ENCODE measurements around the gene ALDH2. TPM values are rescaled to one million over a fixed set of nuclear protein-coding genes. Genes with fewer than 3 reads are reported as not detected.
A peak's percentile ranks its signal among the peaks of the same experiment; 100 is the strongest.
"Not testable (repeated sequence)": the region's sequence is repeated elsewhere in the genome, so short reads cannot be mapped to it uniquely, and the experiment has no call there.

ALDH2 gene
- 1 to 10 TPM; 2.6 to 8.2 (median 3.8) TPM for total RNA-seq
- total RNA-seq (2013): 8.6 TPM

DNA sequence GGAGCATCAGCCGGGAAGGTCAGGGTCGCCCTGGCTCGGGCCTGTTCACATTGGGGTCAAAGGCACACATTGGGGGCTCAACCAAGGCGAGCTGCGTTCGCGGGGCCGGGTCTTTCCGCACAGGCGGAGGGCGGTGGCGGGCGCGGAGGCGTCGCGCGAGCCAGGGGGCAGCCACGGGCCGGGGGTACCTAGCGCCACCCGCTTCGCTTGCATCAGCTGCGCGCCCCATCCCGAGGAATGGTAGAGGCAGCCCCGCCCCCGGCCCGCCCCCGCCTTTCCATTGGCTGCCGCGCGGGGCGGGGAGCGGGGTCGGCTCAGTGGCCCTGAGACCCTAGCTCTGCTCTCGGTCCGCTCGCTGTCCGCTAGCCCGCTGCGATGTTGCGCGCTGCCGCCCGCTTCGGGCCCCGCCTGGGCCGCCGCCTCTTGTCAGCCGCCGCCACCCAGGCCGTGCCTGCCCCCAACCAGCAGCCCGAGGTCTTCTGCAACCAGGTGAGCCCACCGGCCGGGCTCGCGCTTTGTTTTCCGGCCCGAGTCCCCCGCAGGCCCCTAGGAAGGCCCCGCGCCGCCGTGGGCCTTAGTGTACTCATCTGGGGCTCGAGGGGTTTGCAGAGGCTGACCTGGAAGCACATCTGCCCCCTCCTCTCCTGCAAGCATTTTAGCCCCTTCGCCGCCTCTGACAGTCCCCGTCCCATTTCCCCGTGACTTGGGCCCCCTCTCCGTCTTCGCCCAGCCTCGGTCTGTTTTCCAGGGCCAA, at the start of gene ALDH2:
Gene ALDH2 (plus strand): TSS at position 326 of the 754 bp plus-strand sequence. CDS start 50 bp downstream, at position 376.
- H3K36me3 Mint-ChIP-seq: no peaks in the 10 kb centered on the region
- intact Hi-C loops (cut with micrococcal nuclease): no loop called here
- peaks cover 35 to 39% of the 10 kb centered on the region in 2 donors for H3K27me3 Mint-ChIP-seq (ENCODE audit: low read depth in 2 of 2)
- H3K4me1 ChIP-seq (ENCODE audit: control insufficient read depth, insufficient read depth, low read length): peaks cover 10% of the 10 kb centered on the region
- H3K4me3 Mint-ChIP-seq: peak within 1 kb of the TSS; percentile 87
- peaks cover 3% of the 10 kb centered on the region for H3K27me3 ChIP-seq (ENCODE audit: control insufficient read depth, insufficient read depth, low read length)
- WGBS (ENCODE audit: insufficient coverage): 1% methylated on average over 73 of the region's 73 CpGs
- no peaks in the 10 kb centered on the region for H3K9me3 ChIP-seq (ENCODE audit: control insufficient read depth, insufficient read depth, low read length)
- peak within 1 kb of the TSS in 1 of 2 donors; percentile 27 for H3K27ac Mint-ChIP-seq
- H3K4me1 Mint-ChIP-seq: peaks cover 17 to 21% of the 10 kb centered on the region in 2 donors
- peak; percentile 49 to 77 (median 59) for ATAC-seq
- H3K36me3 ChIP-seq (ENCODE audit: control insufficient read depth, insufficient read depth, low read length): no peaks in the 10 kb centered on the region
- no peaks in the 10 kb centered on the region for H3K9me3 Mint-ChIP-seq
- peak within 1 kb of the TSS; percentile 32 for H3K4me3 ChIP-seq (ENCODE audit: low read length)
- no peak within 1 kb of the TSS for H3K27ac ChIP-seq (ENCODE audit: low read length)
- TF ChIP-seq, protein P1, sequence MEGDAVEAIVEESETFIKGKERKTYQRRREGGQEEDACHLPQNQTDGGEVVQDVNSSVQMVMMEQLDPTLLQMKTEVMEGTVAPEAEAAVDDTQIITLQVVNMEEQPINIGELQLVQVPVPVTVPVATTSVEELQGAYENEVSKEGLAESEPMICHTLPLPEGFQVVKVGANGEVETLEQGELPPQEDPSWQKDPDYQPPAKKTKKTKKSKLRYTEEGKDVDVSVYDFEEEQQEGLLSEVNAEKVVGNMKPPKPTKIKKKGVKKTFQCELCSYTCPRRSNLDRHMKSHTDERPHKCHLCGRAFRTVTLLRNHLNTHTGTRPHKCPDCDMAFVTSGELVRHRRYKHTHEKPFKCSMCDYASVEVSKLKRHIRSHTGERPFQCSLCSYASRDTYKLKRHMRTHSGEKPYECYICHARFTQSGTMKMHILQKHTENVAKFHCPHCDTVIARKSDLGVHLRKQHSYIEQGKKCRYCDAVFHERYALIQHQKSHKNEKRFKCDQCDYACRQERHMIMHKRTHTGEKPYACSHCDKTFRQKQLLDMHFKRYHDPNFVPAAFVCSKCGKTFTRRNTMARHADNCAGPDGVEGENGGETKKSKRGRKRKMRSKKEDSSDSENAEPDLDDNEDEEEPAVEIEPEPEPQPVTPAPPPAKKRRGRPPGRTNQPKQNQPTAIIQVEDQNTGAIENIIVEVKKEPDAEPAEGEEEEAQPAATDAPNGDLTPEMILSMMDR (IDR thresholded peaks at IDR 0.05): no peak
- peak in 1 of 2 donors; percentile 36 for DNase-seq

GRCh38 chr12:111719316-111719715, 47.4 kb upstream of the ALDH2 start:
- 93% methylated on average over 9 of the region's 10 CpGs for WGBS (ENCODE audit: insufficient coverage)
- intact Hi-C loops (cut with micrococcal nuclease); ATAC-seq; DNase-seq; H3K27ac Mint-ChIP-seq; H3K4me1 ChIP-seq (ENCODE audit: control insufficient read depth, insufficient read depth, low read length); H3K4me3 Mint-ChIP-seq; H3K4me3 ChIP-seq (ENCODE audit: low read length); H3K27me3 ChIP-seq (ENCODE audit: control insufficient read depth, insufficient read depth, low read length); H3K9me3 ChIP-seq (ENCODE audit: control insufficient read depth, insufficient read depth, low read length); H3K27me3 Mint-ChIP-seq (ENCODE audit: low read depth in 2 of 2); H3K9me3 Mint-ChIP-seq; H3K27ac ChIP-seq (ENCODE audit: low read length); H3K4me1 Mint-ChIP-seq; H3K36me3 Mint-ChIP-seq: not testable (repeated sequence)
- H3K36me3 ChIP-seq (ENCODE audit: control insufficient read depth, insufficient read depth, low read length): peaks cover 25% of the 10 kb centered on the region

DNA sequence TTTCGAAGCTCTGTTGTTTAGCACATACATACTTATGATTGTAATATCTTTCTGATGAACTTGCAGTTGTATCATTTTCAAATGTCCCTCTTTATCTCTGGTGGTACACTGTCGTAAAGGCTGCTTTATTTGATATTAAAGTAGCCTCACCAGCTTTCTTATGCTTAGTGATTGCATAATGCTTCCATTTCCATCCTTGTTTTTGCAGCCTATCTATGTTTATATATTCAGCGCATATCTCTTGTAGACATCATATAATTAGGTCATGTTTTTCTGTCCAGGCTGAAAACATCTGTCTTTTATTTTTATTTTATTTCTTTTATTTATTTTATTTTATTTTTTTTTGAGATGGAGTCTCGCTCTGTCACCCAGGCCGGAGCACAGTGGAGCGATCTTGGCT, 46.3 kb upstream of the ALDH2 start:
- TF ChIP-seq, protein P1 (IDR thresholded peaks at IDR 0.05): no peak

GRCh38 chr12:111723646-111724360, 42.9 kb upstream of the ALDH2 start:
- ATAC-seq; H3K9me3 ChIP-seq (ENCODE audit: control insufficient read depth, insufficient read depth, low read length); H3K4me3 Mint-ChIP-seq; H3K4me3 ChIP-seq (ENCODE audit: low read length); H3K36me3 Mint-ChIP-seq; H3K4me1 Mint-ChIP-seq; H3K27me3 Mint-ChIP-seq (ENCODE audit: low read depth in 2 of 2); DNase-seq; H3K27ac ChIP-seq (ENCODE audit: low read length); intact Hi-C loops (cut with micrococcal nuclease); H3K27ac Mint-ChIP-seq; H3K4me1 ChIP-seq (ENCODE audit: control insufficient read depth, insufficient read depth, low read length); H3K9me3 Mint-ChIP-seq; H3K27me3 ChIP-seq (ENCODE audit: control insufficient read depth, insufficient read depth, low read length): not testable (repeated sequence)
- 97% methylated on average over 26 of the region's 46 CpGs for WGBS (ENCODE audit: insufficient coverage)
- H3K36me3 ChIP-seq (ENCODE audit: control insufficient read depth, insufficient read depth, low read length): peaks cover 11% of the 10 kb centered on the region

More for the DNA sequence above, 46.3 kb upstream of the ALDH2 start:
- peaks cover 24% of the 10 kb centered on the region for H3K36me3 ChIP-seq (ENCODE audit: control insufficient read depth, insufficient read depth, low read length)
- no peaks in the 10 kb centered on the region for H3K27me3 ChIP-seq (ENCODE audit: control insufficient read depth, insufficient read depth, low read length)
- Mint-ChIP-seq H3K4me3 (no peak overlapping the region), H3K27ac (no peak overlapping the region), H3K4me1 (no peaks in the 10 kb centered on the region), H3K27me3 (ENCODE audit: low read depth in 2 of 2) (no peaks in the 10 kb centered on the region), H3K9me3 (no peaks in the 10 kb centered on the region), H3K36me3 (no peaks in the 10 kb centered on the region)
- ATAC-seq: no peak
- no peak overlapping the region for H3K4me3 ChIP-seq (ENCODE audit: low read length)
- H3K4me1 ChIP-seq (ENCODE audit: control insufficient read depth, insufficient read depth, low read length): no peaks in the 10 kb centered on the region
- no peak for DNase-seq
- H3K27ac ChIP-seq (ENCODE audit: low read length): no peak overlapping the region
- intact Hi-C loops (cut with micrococcal nuclease): no loop called here
- no peaks in the 10 kb centered on the region for H3K9me3 ChIP-seq (ENCODE audit: control insufficient read depth, insufficient read depth, low read length)
- WGBS (ENCODE audit: insufficient coverage): 100% methylated on average over 3 of the region's 6 CpGs
